ENCODE data around the gene ADGRL3.

The ADGRL3 gene

GRCh38 chr4:61212788-61213187 lies 12.7 kb downstream of the ADGRL3 start:
- no peaks in the 10 kb centered on the region for H3K9me3 ChIP-seq (ENCODE audit: insufficient read depth, low read length)
- TF ChIP-seq CTCF (IDR thresholded peaks at IDR 0.05; ENCODE audit: insufficient read depth, low read length, poor library complexity, severe bottlenecking) (no peak), EZH2phosphoT487 (conservative IDR thresholded peaks at IDR 0.05; ENCODE audit: low read length) (no peak)
- no peaks in the 10 kb centered on the region for H3K79me2 ChIP-seq (ENCODE audit: insufficient read depth, low read length)

GRCh38 chr4:61214680-61215079 lies 14.6 kb downstream of the ADGRL3 start:
- no peaks in the 10 kb centered on the region for H3K9me2 ChIP-seq (replicated peaks; ENCODE audit: insufficient read depth, low read length)
- H3K9ac ChIP-seq (ENCODE audit: low read length), result no peak overlapping the region
- H3K27ac ChIP-seq (ENCODE audit: low read depth, low read length), result no peak overlapping the region
- H3F3A ChIP-seq (ENCODE audit: insufficient read depth), result no peaks in the 10 kb centered on the region
- TF ChIP-seq EZH2phosphoT487 (conservative IDR thresholded peaks at IDR 0.05; ENCODE audit: low read length) (no peak), CTCF (IDR thresholded peaks at IDR 0.05; ENCODE audit: insufficient read depth, low read length, poor library complexity, severe bottlenecking) (no peak)
- H3K4me3 ChIP-seq (ENCODE audit: insufficient read depth, low read length, poor library complexity, severe bottlenecking), result no peak overlapping the region
- no peak overlapping the region for H3K4me2 ChIP-seq (ENCODE audit: low read depth, low read length, poor library complexity, severe bottlenecking)
- no peaks in the 10 kb centered on the region for H3K9me3 ChIP-seq (ENCODE audit: insufficient read depth, low read length)
- no peaks in the 10 kb centered on the region for H3K27me3 ChIP-seq (ENCODE audit: low read length)
- no peaks in the 10 kb centered on the region for H3K79me2 ChIP-seq (ENCODE audit: insufficient read depth, low read length)
- H2AFZ ChIP-seq (ENCODE audit: low read depth, low read length, severe bottlenecking), result no peak overlapping the region
- H3K36me3 ChIP-seq (ENCODE audit: low read length), result no peaks in the 10 kb centered on the region
- no peaks in the 10 kb centered on the region for H4K20me1 ChIP-seq (ENCODE audit: low read depth, low read length)

More at GRCh38 chr4:61212788-61213187, 12.7 kb downstream of the ADGRL3 start:
- Histone ChIP-seq H3K27me3 (ENCODE audit: low read length) (no peaks in the 10 kb centered on the region), H3K36me3 (ENCODE audit: low read length) (no peaks in the 10 kb centered on the region), H3K9ac (ENCODE audit: low read length) (no peak overlapping the region), H4K20me1 (ENCODE audit: low read depth, low read length) (no peaks in the 10 kb centered on the region), H3K9me2 (replicated peaks; ENCODE audit: insufficient read depth, low read length) (no peaks in the 10 kb centered on the region), H3K27ac (ENCODE audit: low read depth, low read length) (no peak overlapping the region), H3K4me3 (ENCODE audit: insufficient read depth, low read length, poor library complexity, severe bottlenecking) (no peak overlapping the region), H3F3A (ENCODE audit: insufficient read depth) (no peaks in the 10 kb centered on the region), H2AFZ (ENCODE audit: low read depth, low read length, severe bottlenecking) (no peak overlapping the region), H3K4me2 (ENCODE audit: low read depth, low read length, poor library complexity, severe bottlenecking) (no peak overlapping the region)

DNA sequence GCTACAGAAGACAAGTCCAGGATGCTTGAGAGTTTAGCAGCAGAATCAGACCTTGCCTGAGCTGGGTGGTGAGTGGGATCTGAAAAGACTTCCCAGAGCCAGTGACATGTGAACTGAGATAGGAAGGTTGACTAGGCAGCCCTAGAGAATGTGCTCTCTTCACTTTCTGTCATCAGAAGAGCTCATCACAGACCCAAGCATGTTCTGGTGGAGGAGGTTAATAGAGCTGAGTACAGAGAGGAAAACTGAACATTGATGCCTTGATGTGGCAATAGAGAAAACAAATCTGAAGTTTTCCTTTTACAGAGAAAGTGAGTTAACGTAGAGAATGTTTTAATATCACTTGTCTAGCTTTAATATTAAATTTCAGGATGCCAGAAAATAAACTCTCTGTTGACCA lies 17.1 kb downstream of the ADGRL3 start:
- H3K9me3 ChIP-seq (ENCODE audit: insufficient read depth, low read length), result no peaks in the 10 kb centered on the region
- H3K36me3 ChIP-seq (ENCODE audit: low read length), result no peaks in the 10 kb centered on the region
- no peaks in the 10 kb centered on the region for H3K27me3 ChIP-seq (ENCODE audit: low read length)
- H3K4me2 ChIP-seq (ENCODE audit: low read depth, low read length, poor library complexity, severe bottlenecking), result no peak overlapping the region
- no peaks in the 10 kb centered on the region for H4K20me1 ChIP-seq (ENCODE audit: low read depth, low read length)
- no peaks in the 10 kb centered on the region for H3F3A ChIP-seq (ENCODE audit: insufficient read depth)
- no peak overlapping the region for H3K27ac ChIP-seq (ENCODE audit: low read depth, low read length)
- no peak overlapping the region for H3K9ac ChIP-seq (ENCODE audit: low read length)
- no peaks in the 10 kb centered on the region for H3K9me2 ChIP-seq (replicated peaks; ENCODE audit: insufficient read depth, low read length)
- H3K79me2 ChIP-seq (ENCODE audit: insufficient read depth, low read length), result no peaks in the 10 kb centered on the region
- TF ChIP-seq CTCF (IDR thresholded peaks at IDR 0.05; ENCODE audit: insufficient read depth, low read length, poor library complexity, severe bottlenecking), result no peak
- TF ChIP-seq EZH2phosphoT487 (conservative IDR thresholded peaks at IDR 0.05; ENCODE audit: low read length), result no peak
- no peak overlapping the region for H3K4me3 ChIP-seq (ENCODE audit: insufficient read depth, low read length, poor library complexity, severe bottlenecking)
- no peak overlapping the region for H2AFZ ChIP-seq (ENCODE audit: low read depth, low read length, severe bottlenecking)
